Smooth muscle cell (in vitro differentiated cells): Measurements from ENCODE around the gene VEGFC. TPM values are rescaled to one million over a fixed set of nuclear protein-coding genes. Genes with fewer than 3 reads are reported as not detected.

Experiments
- DNase-seq: peaks from one replicate; lab custom pipeline; 2025; ENCODE audit not compliant: unreplicated experiment; lab: John Stamatoyannopoulos, UW
- H2AFZ ChIP-seq: fragments of 200-600 bp; sonication (generic); 2 replicates; pipeline ENCODE4 v1.6.0; 2016; ENCODE audit warnings: antibody characterized with exemption, low read depth, mild to moderate bottlenecking
- H3F3A ChIP-seq: fragments of 200-600 bp; sonication (generic); 2 replicates; pipeline ENCODE4 v1.6.0; 2017; ENCODE audit warnings: antibody characterized with exemption, low read depth
- H3K27ac ChIP-seq: fragments of 200-600 bp; sonication (generic); 2 replicates; pipeline ENCODE4 v1.5.1; 2016; ENCODE audit warnings: low read depth, mild to moderate bottlenecking
- H3K27me3 ChIP-seq: fragments of 200-600 bp; sonication (generic); 2 replicates; pipeline ENCODE4 v1.6.1; 2016; ENCODE audit warnings: low read depth, mild to moderate bottlenecking
- H3K36me3 ChIP-seq: fragments of 200-600 bp; sonication (generic); 2 replicates; pipeline ENCODE4 v1.5.1; 2016; ENCODE audit warnings: low read depth
- H3K4me1 ChIP-seq: fragments of 200-600 bp; sonication (generic); 2 replicates; pipeline ENCODE4 v1.5.1; 2016; ENCODE audit warnings: low read depth
- H3K4me2 ChIP-seq: fragments of 200-600 bp; sonication (generic); 2 replicates; pipeline ENCODE4 v1.6.0; 2016; ENCODE audit warnings: mild to moderate bottlenecking
- H3K4me3 ChIP-seq: fragments of 200-600 bp; sonication (generic); 2 replicates; pipeline ENCODE4 v1.5.1; 2016; ENCODE audit warnings: mild to moderate bottlenecking
- H3K79me2 ChIP-seq: fragments of 200-600 bp; sonication (generic); 2 replicates; pipeline ENCODE4 v1.6.0; 2016; ENCODE audit warnings: low read depth, mild to moderate bottlenecking
- H3K9ac ChIP-seq: fragments of 200-600 bp; sonication (generic); 2 replicates; pipeline ENCODE4 v1.6.0; 2016; ENCODE audit warnings: low read depth
- H3K9me3 ChIP-seq: fragments of 200-600 bp; sonication (generic); replicated peaks from 2 replicates; pipeline ENCODE4 v1.5.1; 2016; ENCODE audit warnings: low read depth
- H4K20me1 ChIP-seq: fragments of 200-600 bp; sonication (generic); 2 replicates; pipeline ENCODE4 v1.6.0; 2016; ENCODE audit warnings: low read depth
- WGBS: methylation state at CpG from one replicate; pipeline ENCODE4 v1.1.7; 2016; ENCODE audit warnings: low lambda C conversion rate; 5-methylcytosine and 5-hydroxymethylcytosine counted together
- polyA plus RNA-seq: library from polyadenylated mRNA; unstranded; fragments of >200 nt; fragmentation: Nextera tagmentation; extraction: Ambion mirVana; gene quantifications from 2 replicates; pipeline ENCODE4 v1.2.1, GENCODE V29; 2016
- total RNA-seq: library from RNA; depleted of rRNA; stranded (reverse); fragments of >200 nt; gene quantifications from 2 replicates; pipeline ENCODE4 v1.2.3, GENCODE V29; 2014
- TF ChIP-seq, protein P1 (sequence below): fragments of 200-600 bp; sonication (generic); IDR thresholded peaks from 2 replicates; pipeline ENCODE4 v1.5.1; 2017; ENCODE audit warnings: borderline replicate concordance, mild to moderate bottlenecking, antibody characterized with exemption; ENCODE audit not compliant: insufficient read depth, poor library complexity, severe bottlenecking

The VEGFC gene
- total and polyA plus RNA-seq, 2 experiments from 2014 or later, result 26.6 to 30.0 TPM

DNA sequence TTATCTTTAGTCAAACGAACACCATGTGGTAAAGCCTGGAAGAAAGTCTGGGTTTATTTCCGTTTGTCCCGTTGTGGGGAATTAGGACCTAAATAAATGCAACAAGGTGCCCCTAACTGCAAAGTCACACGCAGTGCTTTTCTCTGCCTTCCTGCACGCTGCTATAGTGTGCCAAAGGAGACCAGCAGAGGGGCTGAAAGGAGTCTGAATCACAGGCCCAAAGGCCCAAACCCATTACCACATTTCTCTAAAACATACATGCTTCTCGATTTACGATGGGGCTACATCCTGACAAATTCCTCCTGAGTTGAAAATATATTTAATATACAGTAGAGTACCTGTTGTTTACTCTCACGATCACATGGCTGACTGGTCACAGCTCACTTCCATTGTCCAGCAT, 4.5 kb downstream of the VEGFC start:
- Histone ChIP-seq H3K4me3 (peak overlapping the region; percentile 88), H3K9me3 (no peaks in the 10 kb centered on the region), H3K27me3 (no peaks in the 10 kb centered on the region), H3K27ac (no peak overlapping the region), H3K9ac (no peak overlapping the region), H3K4me2 (peak overlapping the region; percentile 90), H3F3A (peaks cover 3% of the 10 kb centered on the region), H3K36me3 (no peaks in the 10 kb centered on the region), H3K4me1 (peaks cover 12% of the 10 kb centered on the region), H3K79me2 (peaks cover 79% of the 10 kb centered on the region), H4K20me1 (peaks cover 17% of the 10 kb centered on the region), H2AFZ (no peak overlapping the region)
- 61% methylated on average over 8 of the region's 8 CpGs for WGBS
- TF ChIP-seq, protein P1, sequence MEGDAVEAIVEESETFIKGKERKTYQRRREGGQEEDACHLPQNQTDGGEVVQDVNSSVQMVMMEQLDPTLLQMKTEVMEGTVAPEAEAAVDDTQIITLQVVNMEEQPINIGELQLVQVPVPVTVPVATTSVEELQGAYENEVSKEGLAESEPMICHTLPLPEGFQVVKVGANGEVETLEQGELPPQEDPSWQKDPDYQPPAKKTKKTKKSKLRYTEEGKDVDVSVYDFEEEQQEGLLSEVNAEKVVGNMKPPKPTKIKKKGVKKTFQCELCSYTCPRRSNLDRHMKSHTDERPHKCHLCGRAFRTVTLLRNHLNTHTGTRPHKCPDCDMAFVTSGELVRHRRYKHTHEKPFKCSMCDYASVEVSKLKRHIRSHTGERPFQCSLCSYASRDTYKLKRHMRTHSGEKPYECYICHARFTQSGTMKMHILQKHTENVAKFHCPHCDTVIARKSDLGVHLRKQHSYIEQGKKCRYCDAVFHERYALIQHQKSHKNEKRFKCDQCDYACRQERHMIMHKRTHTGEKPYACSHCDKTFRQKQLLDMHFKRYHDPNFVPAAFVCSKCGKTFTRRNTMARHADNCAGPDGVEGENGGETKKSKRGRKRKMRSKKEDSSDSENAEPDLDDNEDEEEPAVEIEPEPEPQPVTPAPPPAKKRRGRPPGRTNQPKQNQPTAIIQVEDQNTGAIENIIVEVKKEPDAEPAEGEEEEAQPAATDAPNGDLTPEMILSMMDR, result no peak
- DNase-seq, result no peak

DNA sequence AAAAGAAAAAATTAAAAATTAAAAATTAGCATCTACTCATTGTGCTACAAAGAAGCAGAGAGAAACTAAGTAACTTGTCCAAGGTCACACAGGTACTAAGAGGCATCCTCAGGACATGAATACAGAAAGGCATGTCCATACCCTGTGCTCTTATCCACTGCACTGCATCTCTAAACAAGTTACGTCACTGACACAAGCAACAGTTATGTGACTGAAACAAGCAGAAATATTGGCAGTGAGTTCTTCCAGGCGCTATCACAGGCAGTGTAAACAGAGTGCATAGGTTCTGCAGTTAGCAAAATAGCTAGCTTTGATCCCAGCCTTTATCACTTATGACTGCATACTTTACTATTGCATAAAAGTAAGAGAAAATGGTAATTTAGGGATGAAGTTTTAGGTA, 7.9 kb downstream of the VEGFC start:
- Histone ChIP-seq H3K4me1 (peaks cover 23% of the 10 kb centered on the region), H4K20me1 (peaks cover 35% of the 10 kb centered on the region), H3K4me3 (no peak overlapping the region), H3K36me3 (no peaks in the 10 kb centered on the region), H3K27me3 (no peaks in the 10 kb centered on the region), H3K27ac (no peak overlapping the region), H3K4me2 (no peak overlapping the region), H3K9me3 (no peaks in the 10 kb centered on the region), H3K79me2 (peaks cover 98% of the 10 kb centered on the region), H3K9ac (no peak overlapping the region), H2AFZ (no peak overlapping the region), H3F3A (no peaks in the 10 kb centered on the region)
- TF ChIP-seq, protein P1, result no peak
- 63% methylated on average over 2 of the region's 2 CpGs for WGBS
- no peak for DNase-seq

DNA sequence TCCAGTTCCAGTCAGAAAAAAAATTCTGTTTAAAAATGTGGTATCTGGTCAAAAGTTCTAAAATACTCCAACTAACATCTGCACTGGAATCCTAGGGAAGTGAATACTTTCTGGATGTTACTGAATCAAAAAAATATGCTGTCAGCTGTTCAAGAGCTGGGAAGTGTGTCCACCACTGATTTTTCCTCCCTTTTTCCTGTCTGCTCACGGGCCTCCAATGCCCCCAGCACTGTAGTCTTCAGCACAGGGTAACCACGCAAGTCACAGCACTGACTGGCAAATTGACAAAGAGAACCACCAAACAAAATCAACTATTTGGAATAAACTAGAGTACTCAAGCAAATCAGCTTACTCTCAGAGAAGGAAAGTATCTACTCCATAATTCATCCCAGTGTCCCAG, 9.9 kb downstream of the VEGFC start:
- H2AFZ ChIP-seq, result no peak overlapping the region
- no peaks in the 10 kb centered on the region for H3F3A ChIP-seq
- H3K79me2 ChIP-seq, result peaks cover 95% of the 10 kb centered on the region
- DNase-seq, result no peak
- H3K4me1 ChIP-seq, result peaks cover 20% of the 10 kb centered on the region
- no peaks in the 10 kb centered on the region for H3K36me3 ChIP-seq
- H3K4me3 ChIP-seq, result no peak overlapping the region
- no peak overlapping the region for H3K27ac ChIP-seq
- H3K4me2 ChIP-seq, result no peak overlapping the region
- no peaks in the 10 kb centered on the region for H3K9me3 ChIP-seq
- peaks cover 39% of the 10 kb centered on the region for H4K20me1 ChIP-seq
- no peak overlapping the region for H3K9ac ChIP-seq
- 77% methylated on average over 2 of the region's 2 CpGs for WGBS
- H3K27me3 ChIP-seq, result no peaks in the 10 kb centered on the region
- TF ChIP-seq, protein P1, result no peak

DNA sequence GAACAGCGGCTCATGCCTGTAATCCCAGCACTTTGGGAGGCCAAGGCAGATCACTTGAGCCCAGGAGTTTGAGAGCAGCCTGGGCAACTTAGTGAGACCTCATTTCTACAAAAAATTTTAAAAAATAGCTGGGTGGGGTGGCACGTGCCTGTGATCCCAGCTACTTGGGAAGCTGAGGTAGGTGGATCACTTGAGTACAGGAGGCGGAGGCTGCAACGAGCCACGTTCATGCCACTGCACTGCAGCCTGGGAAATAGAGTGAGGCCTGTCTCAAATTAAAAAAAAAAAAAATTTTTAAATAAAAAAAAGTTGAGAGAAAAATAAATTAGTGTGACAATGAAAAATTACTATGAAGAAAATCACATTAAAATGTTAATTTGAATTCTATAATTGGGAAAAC, 10.5 kb downstream of the VEGFC start:
- no peak overlapping the region for H3K4me3 ChIP-seq
- DNase-seq, result no peak
- H3K27me3 ChIP-seq, result no peaks in the 10 kb centered on the region
- TF ChIP-seq, protein P1, result no peak
- H3K9me3 ChIP-seq, result no peaks in the 10 kb centered on the region
- H3F3A ChIP-seq, result no peaks in the 10 kb centered on the region
- no peak overlapping the region for H2AFZ ChIP-seq
- 86% methylated on average over 5 of the region's 5 CpGs for WGBS
- H4K20me1 ChIP-seq, result peaks cover 41% of the 10 kb centered on the region
- H3K4me1 ChIP-seq, result peaks cover 20% of the 10 kb centered on the region
- no peaks in the 10 kb centered on the region for H3K36me3 ChIP-seq
- H3K79me2 ChIP-seq, result peaks cover 93% of the 10 kb centered on the region
- no peak overlapping the region for H3K27ac ChIP-seq
- H3K9ac ChIP-seq, result no peak overlapping the region
- no peak overlapping the region for H3K4me2 ChIP-seq
